ENCODE results near the gene EYA3.

- TF ChIP-seq CTCF (IDR thresholded peaks at IDR 0.05; ENCODE audit: insufficient read depth, low read depth, low read length) (no peak), EZH2 (IDR thresholded peaks at IDR 0.05; ENCODE audit: insufficient read depth, low read length) (no peak)
Measured at GRCh38 chr1:28115267-28115666, 26.9 kb upstream of the EYA3 start.
